Esophagus squamous epithelium (tissue), 4 donors: ENCODE measurements around the gene RIMKLA.

Experiments
- POLR2A ChIP-seq, 4 donors: fragments of 450-650 bp; IDR thresholded peaks; one replicate each; pipeline ENCODE4 v1.6.1; 2017; ENCODE audit warnings: antibody characterized with exemption in 4 of 4, mild to moderate bottlenecking in 4 of 4, moderate library complexity in 3 of 4
- TF ChIP-seq, protein P1 (sequence below), 6 experiments: fragments of 450-650 bp in 4 of 6; fragments of 200-600 bp in 2 of 6; sonication (generic) in 2 of 6; IDR thresholded peaks; one replicate each; pipeline ENCODE4 v1.5.1; 2016 to 2019; ENCODE audit warnings: antibody characterized with exemption in 6 of 6, mild to moderate bottlenecking in 4 of 6, moderate library complexity in 4 of 6

DNA sequence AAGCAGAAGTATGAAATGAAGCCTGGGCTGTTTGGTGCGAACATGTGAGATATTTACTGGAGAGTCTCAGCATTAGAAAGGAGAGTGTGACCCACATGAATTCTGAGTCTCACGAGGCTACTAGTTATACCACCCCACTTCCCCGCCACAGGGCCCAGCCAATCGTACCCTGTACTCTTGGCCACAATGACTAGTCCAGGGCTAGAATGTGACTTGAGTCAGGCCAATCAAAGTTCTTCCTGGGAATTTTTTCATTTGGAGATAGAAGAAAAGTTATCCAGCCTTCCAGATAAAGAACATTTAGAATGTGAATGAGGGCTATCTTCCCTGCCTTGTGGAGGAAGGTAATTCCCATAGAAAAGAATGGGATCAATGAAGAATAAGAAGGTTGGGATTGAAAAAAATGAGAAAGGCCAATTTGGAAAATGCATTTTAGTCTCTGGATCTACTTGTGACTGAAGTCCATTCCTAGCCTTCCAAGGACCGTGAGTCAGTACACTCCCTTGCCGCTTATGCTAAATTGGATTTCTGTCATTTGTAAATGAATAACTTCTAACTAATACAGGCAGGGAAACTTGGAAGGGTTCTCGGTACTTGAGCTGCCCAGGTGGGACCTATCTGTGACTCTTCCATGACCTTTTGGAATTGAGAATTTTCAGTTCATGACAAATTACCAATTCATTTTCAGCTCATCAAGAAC, 12.3 kb upstream of the RIMKLA start:
- TF ChIP-seq, protein P1, sequence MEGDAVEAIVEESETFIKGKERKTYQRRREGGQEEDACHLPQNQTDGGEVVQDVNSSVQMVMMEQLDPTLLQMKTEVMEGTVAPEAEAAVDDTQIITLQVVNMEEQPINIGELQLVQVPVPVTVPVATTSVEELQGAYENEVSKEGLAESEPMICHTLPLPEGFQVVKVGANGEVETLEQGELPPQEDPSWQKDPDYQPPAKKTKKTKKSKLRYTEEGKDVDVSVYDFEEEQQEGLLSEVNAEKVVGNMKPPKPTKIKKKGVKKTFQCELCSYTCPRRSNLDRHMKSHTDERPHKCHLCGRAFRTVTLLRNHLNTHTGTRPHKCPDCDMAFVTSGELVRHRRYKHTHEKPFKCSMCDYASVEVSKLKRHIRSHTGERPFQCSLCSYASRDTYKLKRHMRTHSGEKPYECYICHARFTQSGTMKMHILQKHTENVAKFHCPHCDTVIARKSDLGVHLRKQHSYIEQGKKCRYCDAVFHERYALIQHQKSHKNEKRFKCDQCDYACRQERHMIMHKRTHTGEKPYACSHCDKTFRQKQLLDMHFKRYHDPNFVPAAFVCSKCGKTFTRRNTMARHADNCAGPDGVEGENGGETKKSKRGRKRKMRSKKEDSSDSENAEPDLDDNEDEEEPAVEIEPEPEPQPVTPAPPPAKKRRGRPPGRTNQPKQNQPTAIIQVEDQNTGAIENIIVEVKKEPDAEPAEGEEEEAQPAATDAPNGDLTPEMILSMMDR (IDR thresholded peaks at IDR 0.05), result no peak
- TF ChIP-seq POLR2A (IDR thresholded peaks at IDR 0.05), result no peak
